Endothelial cell of umbilical vein (primary cell): ENCODE measurements around the gene EFHC1. TPM values are rescaled to one million over a fixed set of nuclear protein-coding genes. Genes with fewer than 3 reads are reported as not detected.
A peak's percentile ranks its signal among the peaks of the same experiment; 100 is the strongest.

Experiments
- BruUV-seq: library from RNA; stranded (reverse); fragments of 400-500 nt; replicated peaks from 2 replicates; lab custom pipeline; 2021; lab: Mats Ljungman, UMichigan
- CTCF ChIA-PET: fragments of 300-600, 350-600 bp; sonication (Branson Sonifier 250); formaldehyde crosslinking; loops from one replicate; lab custom pipeline; 2021; ENCODE audit warnings: antibody characterized with exemption, inconsistent platforms; lab: Charles Lee
- POLR2A ChIA-PET: fragments of 300-600, 350-600 bp; sonication (Branson Sonifier 250); formaldehyde crosslinking; loops from one replicate; lab custom pipeline; 2021; ENCODE audit warnings: antibody characterized with exemption, inconsistent platforms; lab: Charles Lee
- DNase-seq: peaks from one replicate; pipeline ENCODE4 v3.0.0-alpha.2; 2011; ENCODE audit warnings: low read depth, low spot score
- FAIRE-seq: peaks from 2 replicates; lab custom pipeline; 2011; peaks lifted over from hg19 to GRCh38; lab: Jason Lieb, UNC
- H2AFZ ChIP-seq: 2 replicates; pipeline ENCODE4 v1.6.0; 2012; ENCODE audit warnings: low read depth, low read length, control low read depth, inconsistent platforms
- H3K27ac ChIP-seq: 2 replicates; pipeline ENCODE4 v1.5.1; 2011; ENCODE audit warnings: low read depth, mild to moderate bottlenecking, control low read depth, low read length, moderate library complexity; ENCODE audit not compliant: insufficient read depth
- H3K27me3 ChIP-seq, 2 experiments: 2 replicates each; pipeline versions ENCODE4 v1.6.0 to v1.6.1; 2011; ENCODE audit warnings: low read length in 2 of 2, mixed read lengths in 1 of 2; ENCODE audit not compliant: control insufficient read depth in 2 of 2, insufficient read depth in 2 of 2
- H3K36me3 ChIP-seq, 2 experiments: 2 replicates in 1 of 2; 3 replicates in 1 of 2; pipeline ENCODE4 v1.5.1; 2011; ENCODE audit warnings: low read length in 2 of 2, mild to moderate bottlenecking in 1 of 2, moderate library complexity in 1 of 2; ENCODE audit not compliant: control insufficient read depth in 2 of 2, insufficient read depth in 2 of 2; ENCODE audit errors: extremely low read depth in 1 of 2
- H3K4me1 ChIP-seq: 3 replicates; pipeline ENCODE4 v1.5.1; 2011; ENCODE audit warnings: mild to moderate bottlenecking, low read length; ENCODE audit not compliant: control insufficient read depth, insufficient read depth; ENCODE audit errors: extremely low read depth
- H3K4me2 ChIP-seq: 2 replicates; pipeline ENCODE4 v1.6.1; 2011; ENCODE audit warnings: low read length, control low read depth, mixed read lengths; ENCODE audit not compliant: insufficient read depth
- H3K4me3 ChIP-seq, 3 experiments: fragments of 200-600 bp in 1 of 3; sonication (generic), shearing (Covaris generic) in 1 of 3; replicated peaks in 1 of 3; 2 replicates each; pipeline ENCODE4 v1.5.1; 2011 to 2016; ENCODE audit warnings: control low read depth in 3 of 3, low read length in 3 of 3, mild to moderate bottlenecking in 2 of 3, inconsistent platforms in 1 of 3, low read depth in 1 of 3, moderate library complexity in 1 of 3; ENCODE audit not compliant: insufficient read depth in 1 of 3
- H3K79me2 ChIP-seq: 2 replicates; pipeline ENCODE4 v1.6.0; 2012; ENCODE audit warnings: low read length, inconsistent platforms; ENCODE audit not compliant: control insufficient read depth, insufficient read depth
- H3K9ac ChIP-seq: replicated peaks from 2 replicates; pipeline ENCODE3; 2011; ENCODE audit warnings: low read length, control low read depth; ENCODE audit not compliant: insufficient read depth; ENCODE audit errors: extremely low read depth
- H3K9me1 ChIP-seq: replicated peaks from 3 replicates; pipeline ENCODE4 v1.6.0; 2011; ENCODE audit warnings: mild to moderate bottlenecking, low read length; ENCODE audit not compliant: control insufficient read depth, insufficient read depth; ENCODE audit errors: extremely low read depth
- H3K9me3 ChIP-seq: replicated peaks from 2 replicates; pipeline ENCODE4 v1.5.1; 2012; ENCODE audit warnings: low read length, inconsistent platforms; ENCODE audit not compliant: control insufficient read depth, insufficient read depth
- H4K20me1 ChIP-seq: replicated peaks from 2 replicates; pipeline ENCODE3; 2011; ENCODE audit warnings: mild to moderate bottlenecking, low read length; ENCODE audit not compliant: control insufficient read depth, insufficient read depth; ENCODE audit errors: extremely low read depth
- EZH2 ChIP-seq: IDR thresholded peaks from 2 replicates; pipeline ENCODE4 v1.6.1; 2012; ENCODE audit warnings: borderline replicate concordance, low read depth, mild to moderate bottlenecking, moderate library complexity, low read length, inconsistent platforms; ENCODE audit not compliant: severe bottlenecking
- FOS ChIP-seq: IDR thresholded peaks from 2 replicates; pipeline ENCODE4 v1.6.1; 2011; ENCODE audit warnings: mild to moderate bottlenecking, low read length, moderate library complexity, borderline replicate concordance; ENCODE audit not compliant: insufficient read depth
- GATA2 ChIP-seq: IDR thresholded peaks from 2 replicates; pipeline ENCODE4 v1.7.0; 2011; ENCODE audit warnings: low read depth, mild to moderate bottlenecking, moderate library complexity, mixed read lengths, low read length; ENCODE audit not compliant: insufficient read length, insufficient read depth
- JUN ChIP-seq: IDR thresholded peaks from 2 replicates; pipeline ENCODE4 v1.6.1; 2011; ENCODE audit warnings: borderline replicate concordance, low read depth; ENCODE audit not compliant: insufficient read length, insufficient read depth
- MYC ChIP-seq: IDR thresholded peaks from one replicate; pipeline ENCODE4 v1.6.1; 2011; ENCODE audit warnings: mild to moderate bottlenecking, low read depth, low read length
- POLR2A ChIP-seq: IDR thresholded peaks from 2 replicates; pipeline ENCODE4 v1.6.1; 2012; ENCODE audit warnings: low read depth, mild to moderate bottlenecking, control low read depth, low read length
- POLR2AphosphoS5 ChIP-seq: IDR thresholded peaks from 2 replicates; pipeline ENCODE4 v1.6.1; 2012; ENCODE audit warnings: low read depth, mild to moderate bottlenecking, control low read depth, low read length, moderate library complexity; ENCODE audit not compliant: insufficient read depth
- dilution Hi-C: fragments of 300-500 bp; cut with MboI; formaldehyde crosslinking; loops from one replicate; pipeline ENCODE4 v1.15.0; 2019; ENCODE audit warnings: low sequenced_read_pairs; ENCODE audit not compliant: extremely low pct_ligation_motif_present
- intact Hi-C: fragments of 100-400 bp; cut with micrococcal nuclease; formaldehyde crosslinking; loops from one replicate; pipeline ENCODE4 v1.10.0; 2022
- polyA plus RNA-seq, 4 experiments: library from polyadenylated mRNA; depleted of rRNA in 3 of 4; stranded (reverse) in 3 of 4; unstranded in 1 of 4; fragments of >200 nt; gene quantifications; 2 replicates each; pipeline versions ENCODE4 v1.2.1 to v1.2.3, GENCODE V29; 2011 to 2012; ENCODE audit warnings: missing spikeins in 1 of 4
- total RNA-seq: library from RNA; stranded (reverse); gene quantifications from 2 replicates; pipeline ENCODE4 v1.2.3, GENCODE V29; 2021
- TF ChIP-seq, protein P1 (sequence below): IDR thresholded peaks from 2 replicates; pipeline ENCODE4 v1.6.1; 2011; ENCODE audit not compliant: insufficient read depth, insufficient read length
- TF ChIP-seq, protein P2 (sequence below), 2 donors: IDR thresholded peaks; 1 replicate in 1 of 2; 2 replicates in 1 of 2; pipeline ENCODE4 v1.5.1; 2011; ENCODE audit warnings: low read length in 2 of 2, mild to moderate bottlenecking in 2 of 2, moderate library complexity in 2 of 2, control low read depth in 1 of 2, inconsistent platforms in 1 of 2, low read depth in 1 of 2; ENCODE audit not compliant: insufficient read depth in 1 of 2; ENCODE audit errors: extremely low read depth in 1 of 2

Gene EFHC1
- total and polyA plus RNA-seq, 2 donors (not counting 3 experiments of a cell fraction or from before 2014, with no cell fraction given): 14.6 to 17.6 TPM

DNA sequence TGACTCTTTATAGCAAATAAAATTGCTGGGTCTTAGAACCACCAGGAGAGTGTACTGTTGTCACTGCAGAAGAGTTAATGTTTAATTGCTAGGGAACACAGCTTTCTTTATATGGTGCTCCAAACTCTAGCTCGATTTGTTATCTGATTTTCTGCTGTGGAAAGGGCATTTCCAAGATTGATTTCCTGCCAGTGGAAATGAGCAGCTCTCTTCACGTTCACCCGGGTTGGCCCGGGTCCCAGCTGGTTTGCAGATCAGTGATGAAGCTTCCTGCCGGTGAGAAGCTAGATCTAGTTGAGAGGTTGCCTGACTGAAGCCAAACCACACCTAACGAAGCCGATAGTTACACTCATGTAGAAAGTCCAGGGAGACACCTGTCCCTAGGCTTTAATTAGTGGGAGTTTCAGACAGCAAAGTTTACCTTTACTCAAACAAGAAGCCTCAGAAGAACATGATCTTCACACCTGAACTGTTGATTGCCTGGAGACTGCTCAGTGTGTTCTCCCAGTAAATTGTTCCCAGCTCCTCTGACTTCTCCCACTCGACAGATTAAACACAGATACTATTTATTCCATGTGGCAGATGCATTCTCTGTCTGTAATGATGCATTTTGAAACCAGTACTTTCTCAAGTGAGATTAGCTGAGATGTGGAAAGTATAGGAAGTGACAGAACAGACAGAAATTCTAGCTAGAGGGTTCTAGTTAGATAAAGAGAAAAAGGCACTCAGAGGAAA, 30.3 kb upstream of the EFHC1 start:
- H3K4me1 ChIP-seq: peaks cover 20% of the 10 kb centered on the region
- BruUV-seq: no TSS peak
- POLR2A ChIA-PET: interaction anchor here (1.5 kb wide), 1 partner anchor 28 kb away, joined by 4 read pairs; the partner anchor contains the start of gene PAQR8
- CTCF ChIA-PET: interaction anchor here (0.6 to 3.7 kb wide), 14 partner anchors 8 to 273 kb away, joined by 3 to 34 read pairs (median 4); partner anchors contain the start of genes MCM3 and PAQR8
- H3K9me3 ChIP-seq: no peaks in the 10 kb centered on the region
- H3K79me2 ChIP-seq: no peaks in the 10 kb centered on the region
- no peaks in the 10 kb centered on the region for H3K9me1 ChIP-seq
- no peaks in the 10 kb centered on the region for H3K36me3 ChIP-seq
- intact Hi-C loops: loop anchor here (2.0 to 10.0 kb wide), 2 partner anchors 105 to 325 kb away; partner anchors contain the start of gene MCM3
- peak overlapping the region; percentile 70 for H3K4me2 ChIP-seq
- FAIRE-seq (peak; percentile 90), DNase-seq (peak; percentile 73)
- TF ChIP-seq, protein P1, sequence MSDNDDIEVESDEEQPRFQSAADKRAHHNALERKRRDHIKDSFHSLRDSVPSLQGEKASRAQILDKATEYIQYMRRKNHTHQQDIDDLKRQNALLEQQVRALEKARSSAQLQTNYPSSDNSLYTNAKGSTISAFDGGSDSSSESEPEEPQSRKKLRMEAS: no peak
- TF ChIP-seq GATA2 (peak; percentile 92), FOS (peak; percentile 11)
- peak overlapping the region; percentile 37 for H3K27ac ChIP-seq
- H3K9ac ChIP-seq: peak overlapping the region; percentile 3
- dilution Hi-C loops: loop anchor here (25.0 kb wide), 2 partner anchors 102 to 273 kb away; partner anchors contain the start of genes MCM3 and TMEM14A
- no peaks in the 10 kb centered on the region for H3K27me3 ChIP-seq
- no peak overlapping the region for H2AFZ ChIP-seq
- H4K20me1 ChIP-seq: no peaks in the 10 kb centered on the region
- no peak overlapping the region for H3K4me3 ChIP-seq

DNA sequence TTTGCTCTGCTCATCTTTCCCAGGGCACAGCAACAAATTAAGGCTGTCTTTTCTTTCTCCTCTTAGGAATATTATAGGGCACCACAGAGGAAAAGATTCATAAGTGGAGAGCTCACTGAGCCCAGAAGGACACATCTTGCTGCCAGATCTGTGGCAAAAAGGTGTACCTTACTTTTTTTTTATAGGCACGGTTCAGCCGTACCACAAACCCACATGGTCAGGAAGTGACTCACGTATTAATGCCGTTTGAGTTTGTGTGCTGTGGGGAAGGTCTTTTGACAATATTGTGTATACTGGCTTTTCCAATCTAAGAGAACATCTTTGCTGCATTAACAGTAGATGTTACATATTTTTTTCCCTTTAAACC, 29.8 kb upstream of the EFHC1 start:
- Histone ChIP-seq H3K4me1 (peaks cover 20% of the 10 kb centered on the region), H3K27me3 (no peaks in the 10 kb centered on the region), H3K9me1 (no peaks in the 10 kb centered on the region), H3K9me3 (no peaks in the 10 kb centered on the region), H3K27ac (peak overlapping the region; percentile 37), H3K4me3 (no peak overlapping the region), H3K36me3 (no peaks in the 10 kb centered on the region), H2AFZ (no peak overlapping the region), H3K4me2 (peak overlapping the region; percentile 70), H3K9ac (peak overlapping the region; percentile 3), H3K79me2 (no peaks in the 10 kb centered on the region), H4K20me1 (no peaks in the 10 kb centered on the region)
- no TSS peak for BruUV-seq
- TF ChIP-seq POLR2AphosphoS5 (no peak), JUN (peak; percentile 73), EZH2 (no peak), POLR2A (no peak), MYC (peak; percentile 80), GATA2 (peak; percentile 44), FOS (peak; percentile 78)
- TF ChIP-seq, protein P2, sequence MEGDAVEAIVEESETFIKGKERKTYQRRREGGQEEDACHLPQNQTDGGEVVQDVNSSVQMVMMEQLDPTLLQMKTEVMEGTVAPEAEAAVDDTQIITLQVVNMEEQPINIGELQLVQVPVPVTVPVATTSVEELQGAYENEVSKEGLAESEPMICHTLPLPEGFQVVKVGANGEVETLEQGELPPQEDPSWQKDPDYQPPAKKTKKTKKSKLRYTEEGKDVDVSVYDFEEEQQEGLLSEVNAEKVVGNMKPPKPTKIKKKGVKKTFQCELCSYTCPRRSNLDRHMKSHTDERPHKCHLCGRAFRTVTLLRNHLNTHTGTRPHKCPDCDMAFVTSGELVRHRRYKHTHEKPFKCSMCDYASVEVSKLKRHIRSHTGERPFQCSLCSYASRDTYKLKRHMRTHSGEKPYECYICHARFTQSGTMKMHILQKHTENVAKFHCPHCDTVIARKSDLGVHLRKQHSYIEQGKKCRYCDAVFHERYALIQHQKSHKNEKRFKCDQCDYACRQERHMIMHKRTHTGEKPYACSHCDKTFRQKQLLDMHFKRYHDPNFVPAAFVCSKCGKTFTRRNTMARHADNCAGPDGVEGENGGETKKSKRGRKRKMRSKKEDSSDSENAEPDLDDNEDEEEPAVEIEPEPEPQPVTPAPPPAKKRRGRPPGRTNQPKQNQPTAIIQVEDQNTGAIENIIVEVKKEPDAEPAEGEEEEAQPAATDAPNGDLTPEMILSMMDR (IDR thresholded peaks at IDR 0.05; ENCODE audit: extremely low read depth in 1 of 2, insufficient read depth in 1 of 2, low read depth in 1 of 2, low read length in 2 of 2): no peak
- TF ChIP-seq, protein P1: no peak
- intact Hi-C loops (loop anchor here (2.0 to 10.0 kb wide), 2 partner anchors 106 to 326 kb away; partner anchors contain the start of gene MCM3), dilution Hi-C loops (loop anchor here (25.0 kb wide), 2 partner anchors 103 to 272 kb away; partner anchors contain the start of genes MCM3 and TMEM14A)
- FAIRE-seq (no peak), DNase-seq (peak; percentile 65)
- ChIA-PET POLR2A (interaction anchor here (1.5 kb wide), 1 partner anchor 28 kb away, joined by 4 read pairs; the partner anchor contains the start of gene PAQR8), CTCF (interaction anchor here (0.8 to 3.7 kb wide), 12 partner anchors 7 to 272 kb away, joined by 4 to 34 read pairs (median 6); partner anchors contain the start of genes MCM3 and PAQR8)
